GM10248 (cell line): ENCODE data around the gene PRKAR1B.

ENCODE experiments used
- CTCF ChIA-PET: fragments of 300-600 bp; sonication (Branson Sonifier 250); formaldehyde crosslinking; extraction: SDS; loops from one replicate; lab custom pipeline; 2021; ENCODE audit warnings: antibody characterized with exemption; lab: Yijun Ruan, JAX
- POLR2A ChIA-PET: fragments of 350-650 bp; sonication (Branson Sonifier 250); formaldehyde crosslinking; extraction: SDS; loops from one replicate; lab custom pipeline; 2020; ENCODE audit warnings: antibody characterized with exemption; lab: Yijun Ruan, JAX
- DNase-seq: peaks from one replicate; pipeline ENCODE4 v3.0.0; 2012; ENCODE audit errors: extremely low spot score
- CTCF ChIP-seq: IDR thresholded peaks from 2 replicates; pipeline ENCODE4 v1.5.1; 2012; ENCODE audit warnings: mild to moderate bottlenecking, low read depth; ENCODE audit errors: extremely low read depth, missing control alignments, control extremely low read depth

Gene PRKAR1B

GRCh38 chr7:604884-605531 lies 122.1 kb downstream of the PRKAR1B start:
- DNase-seq = no peak
- TF ChIP-seq CTCF = no peak
- ChIA-PET CTCF (no interaction called here), POLR2A (no interaction called here)

DNA sequence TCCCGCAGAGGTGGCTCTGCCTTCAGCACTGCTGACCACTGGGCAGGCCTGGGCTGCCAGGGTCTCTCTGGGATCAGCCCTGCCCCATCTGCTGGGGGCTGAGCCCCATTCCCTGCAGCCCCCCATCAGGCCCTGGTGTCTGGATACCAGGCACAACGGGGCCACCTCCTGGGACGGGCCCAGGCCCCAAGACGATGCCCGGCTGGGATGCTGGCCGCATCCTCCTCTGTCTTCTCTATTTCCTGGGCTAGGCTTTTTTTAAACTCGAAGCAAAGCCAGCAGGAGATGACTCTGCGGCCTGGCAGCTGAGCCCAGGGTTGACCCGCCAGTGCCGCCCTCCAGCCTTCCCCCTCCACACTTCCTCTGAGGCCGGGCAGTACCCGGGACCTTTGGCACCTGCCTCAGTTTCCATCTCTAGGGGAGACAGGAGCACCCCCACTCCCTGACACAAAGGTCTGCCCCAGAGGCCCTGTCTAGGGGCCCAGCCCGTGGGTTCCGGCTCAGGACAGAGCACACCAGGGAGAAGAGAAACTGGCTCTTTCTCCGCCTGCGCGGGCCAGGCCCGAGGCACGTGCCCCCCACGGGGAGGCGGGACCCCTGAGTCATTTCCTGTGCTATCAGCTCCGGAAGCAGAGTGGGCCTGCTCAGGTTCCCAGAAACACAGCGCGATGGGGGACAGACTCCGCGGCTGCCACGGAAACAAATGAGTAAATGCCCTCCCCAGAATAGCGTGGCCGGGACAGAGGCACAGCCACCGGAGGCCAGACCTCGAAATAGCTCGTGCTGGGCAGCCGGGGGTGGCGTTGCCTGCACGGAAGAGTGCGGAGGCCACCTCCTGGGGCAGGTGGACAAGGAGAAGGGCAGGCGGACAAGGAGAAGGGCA lies 122.8 kb downstream of the PRKAR1B start:
- ChIA-PET CTCF (no interaction called here), POLR2A (no interaction called here)
- no peak for TF ChIP-seq CTCF
- DNase-seq = peak; percentile 90

DNA sequence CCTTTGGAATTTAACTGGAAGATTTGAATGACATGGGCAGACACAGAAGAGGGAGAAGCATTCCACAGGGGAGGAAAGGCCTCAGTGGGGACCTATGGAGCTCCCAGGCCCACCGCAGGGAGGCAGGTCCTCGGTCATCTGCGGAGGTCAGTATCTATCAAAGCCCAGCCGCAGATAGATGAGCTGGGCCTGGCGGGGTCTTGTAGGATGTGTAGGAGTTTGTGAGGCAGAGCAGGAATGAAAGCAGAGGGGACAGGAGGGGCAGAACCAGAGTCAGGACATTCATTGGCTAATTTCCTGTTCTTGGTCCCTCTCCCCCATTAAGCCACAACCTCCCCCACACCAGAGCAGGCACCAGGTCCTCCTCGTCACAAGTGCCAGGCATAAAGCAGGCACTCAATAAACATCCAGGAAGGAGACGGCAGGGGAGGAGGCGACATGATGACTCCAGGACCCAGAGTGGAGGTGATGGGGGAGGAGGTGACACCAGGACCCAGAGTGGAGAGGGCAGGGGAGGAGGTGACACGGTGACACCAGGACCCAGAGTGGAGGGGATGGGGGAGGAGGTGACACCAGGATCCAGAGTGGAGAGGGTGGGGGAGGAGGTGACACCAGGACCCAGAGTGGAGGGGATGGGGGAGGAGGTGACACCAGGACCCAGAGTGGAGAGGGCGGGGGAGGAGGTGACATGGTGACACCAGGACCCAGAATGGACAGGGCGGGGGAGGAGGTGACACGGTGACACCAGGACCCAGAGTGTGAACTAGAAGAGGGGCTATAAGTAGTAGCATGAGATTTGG lies 123.7 kb downstream of the PRKAR1B start:
- CTCF ChIA-PET = interaction anchor here (0.9 kb wide), 1 partner anchor 270 kb away, joined by 3 read pairs; no protein-coding TSS in a partner anchor

DNA sequence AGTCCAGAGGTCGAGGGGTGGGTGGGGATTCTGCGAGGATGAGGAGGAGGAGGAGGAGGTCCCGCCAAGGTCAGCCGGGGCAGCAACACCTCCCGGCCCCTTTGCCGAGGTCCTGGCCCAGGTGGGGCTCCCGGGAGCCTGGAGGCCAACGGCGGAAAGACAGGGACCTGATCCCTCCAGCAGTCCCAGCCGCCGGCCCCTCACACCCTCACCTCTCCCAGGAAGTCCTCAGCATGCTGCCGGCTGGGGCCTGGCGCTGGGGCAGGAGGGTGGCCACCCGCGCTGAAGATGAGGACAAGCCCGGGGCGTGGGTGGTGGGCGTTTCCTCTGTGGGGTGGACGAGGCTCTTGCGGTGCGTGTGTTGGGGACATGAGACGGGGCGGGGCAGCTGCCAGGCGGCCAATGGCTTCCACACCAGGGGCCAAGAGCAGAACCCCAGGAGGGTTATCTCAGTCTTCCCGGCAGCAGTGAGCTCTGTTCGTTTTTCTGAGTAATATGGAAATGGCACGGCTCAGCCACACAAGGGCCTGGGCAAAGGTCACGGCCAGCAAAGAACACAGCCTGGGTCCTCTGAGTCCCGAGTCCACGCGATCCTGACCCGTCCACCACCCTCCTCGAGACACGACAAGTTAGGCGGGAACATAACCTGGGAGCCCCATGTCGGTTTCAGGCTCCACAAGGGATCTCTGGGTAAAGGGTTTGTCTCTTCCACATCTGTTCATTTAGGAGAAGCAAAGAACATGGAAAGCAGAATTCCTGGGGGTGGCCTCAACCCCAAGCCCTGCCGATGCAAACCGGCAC lies 124.5 kb downstream of the PRKAR1B start:
- no peak for TF ChIP-seq CTCF

More for the DNA sequence above, 123.7 kb downstream of the PRKAR1B start:
- TF ChIP-seq CTCF = no peak
- POLR2A ChIA-PET = no interaction called here
- DNase-seq = no peak

DNA sequence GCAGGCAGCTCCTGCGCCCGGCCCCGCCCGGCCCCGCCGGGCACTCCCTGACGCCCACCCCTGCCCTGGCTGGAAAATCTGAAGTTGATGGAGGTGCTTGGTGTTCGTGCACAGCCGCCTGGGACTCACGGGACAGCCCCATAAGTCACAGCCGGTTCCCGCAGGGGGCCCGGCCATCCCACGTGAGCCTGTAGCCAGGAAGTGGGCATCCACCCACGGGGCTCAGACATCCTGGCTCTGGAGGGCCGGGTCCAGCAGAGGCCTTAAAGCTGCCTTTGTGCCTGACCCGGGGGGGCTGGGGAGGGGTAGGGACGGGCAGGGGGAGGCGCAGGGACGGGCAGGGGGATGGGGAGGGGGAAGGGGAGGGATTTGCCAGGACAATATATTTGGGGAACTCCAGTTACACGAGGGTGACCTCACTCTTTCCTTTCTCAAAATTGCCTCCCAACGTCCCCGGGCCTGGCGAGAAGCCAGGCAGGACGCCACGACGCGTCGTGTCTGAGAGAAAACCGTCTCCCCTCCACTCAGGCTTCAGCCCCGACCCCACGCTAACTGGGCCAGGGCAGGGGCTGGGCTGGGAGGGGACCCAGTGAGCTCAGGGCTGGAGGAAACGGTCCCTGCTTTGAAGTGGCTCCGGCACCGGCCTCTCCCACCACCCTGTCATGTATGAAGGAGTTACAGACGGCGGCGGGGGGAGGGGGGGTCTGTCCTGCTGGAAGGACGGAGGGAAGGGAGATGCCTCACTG lies 125.3 kb downstream of the PRKAR1B start:
- DNase-seq = peak; percentile 86
- TF ChIP-seq CTCF = no peak
- CTCF ChIA-PET = interaction anchor here (1.0 kb wide), 1 partner anchor 22 kb away, joined by 3 read pairs; no protein-coding TSS in a partner anchor
- POLR2A ChIA-PET = interaction anchor here (0.5 to 1.0 kb wide), 4 partner anchors 9 to 1712 kb away, joined by 3 to 7 read pairs (median 4); partner anchors contain the start of gene SNX8

More for the DNA sequence above, 124.5 kb downstream of the PRKAR1B start:
- POLR2A ChIA-PET = interaction anchor here (0.5 to 1.0 kb wide), 3 partner anchors 9 to 158 kb away, joined by 3 to 6 read pairs (median 3); no protein-coding TSS in a partner anchor
- DNase-seq = peak; percentile 71
- CTCF ChIA-PET = interaction anchor here (0.9 kb wide), 1 partner anchor 271 kb away, joined by 3 read pairs; no protein-coding TSS in a partner anchor
